Stomach (tissue), 9 donors: ENCODE measurements around the gene BTN2A1. TPM values are rescaled to one million over a fixed set of nuclear protein-coding genes. Genes with fewer than 3 reads are reported as not detected.

Experiments
- DNase-seq, 2 donors: peaks; one replicate each; pipeline versions ENCODE4 v3.0.0 to v3.0.0-alpha.2; 2013 to 2019
- H3K27ac ChIP-seq, 5 donors: fragments of 200-600 bp in 4 of 5; sonication (generic) in 4 of 5; one replicate each; pipeline ENCODE4 v1.5.1; 2013 to 2019; ENCODE audit warnings: mild to moderate bottlenecking in 1 of 5, moderate library complexity in 1 of 5
- H3K27me3 ChIP-seq, 3 donors: fragments of 200-600 bp; sonication (generic); one replicate each; pipeline ENCODE4 v1.5.1; 2017 to 2019; ENCODE audit warnings: mixed run types in 1 of 3
- H3K36me3 ChIP-seq, 4 donors: fragments of 200-600 bp; sonication (generic); 1 replicate in 3 of 4; 2 replicates in 1 of 4; pipeline ENCODE4 v1.5.1; 2016 to 2019
- H3K4me1 ChIP-seq, 4 donors: fragments of 200-600 bp; sonication (generic); one replicate each; pipeline ENCODE4 v1.5.1; 2016 to 2019
- H3K4me3 ChIP-seq, 4 donors: fragments of 200-600 bp; sonication (generic) in 3 of 4; one replicate each; pipeline ENCODE4 v1.5.1; 2016 to 2019; ENCODE audit warnings: mild to moderate bottlenecking in 1 of 4
- H3K9me3 ChIP-seq, 4 donors: fragments of 200-600 bp; sonication (generic); one replicate each; pipeline ENCODE4 v1.5.1; 2016 to 2019
- EP300 ChIP-seq: sonication (generic); formaldehyde crosslinking; IDR thresholded peaks from one replicate; pipeline ENCODE4 v1.6.1; 2017; ENCODE audit warnings: antibody characterized with exemption
- POLR2A ChIP-seq, 4 donors: fragments of 450-650 bp; IDR thresholded peaks; one replicate each; pipeline ENCODE4 v1.6.1; 2016; ENCODE audit warnings: antibody characterized with exemption in 4 of 4, control low read depth in 2 of 4, mild to moderate bottlenecking in 1 of 4, moderate library complexity in 1 of 4
- POLR2AphosphoS5 ChIP-seq, 3 donors: sonication (generic); formaldehyde crosslinking; IDR thresholded peaks; one replicate each; pipeline ENCODE4 v1.6.1; 2016; ENCODE audit warnings: antibody characterized with exemption in 3 of 3
- WGBS, 5 donors: extraction: QIAGEN DNeasy Blood & Tissue Kit in 3 of 5; methylation state at CpG; one replicate each; pipeline versions ENCODE4 v1.1.5 to v1.1.7; 2013 to 2018; 5-methylcytosine and 5-hydroxymethylcytosine counted together
- intact Hi-C: fragments of 100-400 bp; cut with DNase I; formaldehyde crosslinking; loops from one replicate; pipeline ENCODE4 v1.15.1; 2023; ENCODE audit warnings: low total_unique reads
- polyA plus RNA-seq, 3 donors: library from polyadenylated mRNA; stranded (reverse); fragments of 200-250 nt; gene quantifications; one replicate each; pipeline ENCODE4 v1.2.3, GENCODE V29; 2013
- total RNA-seq, 5 donors: library from RNA; depleted of rRNA; stranded (reverse); fragments of >200 nt; gene quantifications; one replicate each; pipeline versions ENCODE4 v1.1.0 to v1.2.3, GENCODE V29; 2014 to 2016
- TF ChIP-seq, protein P1 (sequence below), 7 experiments: fragments of 450-650 bp in 4 of 7; fragments of 200-600 bp in 3 of 7; sonication (generic) in 3 of 7; IDR thresholded peaks; one replicate each; pipeline ENCODE4 v1.5.1; 2016 to 2019; ENCODE audit warnings: antibody characterized with exemption in 7 of 7, control low read depth in 2 of 7, mild to moderate bottlenecking in 1 of 7
- donor health status: healthy with polysubstance abuse.
- donor health status: Bipolar disorder and iron deficiency.
- donor health status: healthy.

Gene BTN2A1
- total and polyA plus RNA-seq, 8 donors, result 2.9 to 16.9 (median 10.7) TPM

DNA sequence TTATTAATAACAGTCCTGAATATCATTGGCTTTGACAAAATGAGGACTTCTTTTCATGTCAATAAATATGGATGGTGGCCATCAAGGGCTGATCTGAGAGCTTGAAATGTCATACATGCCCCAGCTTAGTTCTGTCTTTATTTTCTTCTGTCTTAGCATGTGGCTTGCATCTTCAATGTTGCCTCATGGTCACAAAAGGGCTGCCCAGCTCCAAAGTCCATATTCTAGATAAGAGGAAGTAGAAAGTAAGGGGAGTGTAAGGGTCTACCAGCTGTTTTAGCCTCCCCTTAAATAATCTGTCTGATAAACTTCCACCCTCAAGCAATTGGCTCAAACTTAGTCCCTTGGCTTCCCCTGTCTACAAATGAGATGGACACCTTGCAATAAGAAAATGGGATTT, 14.2 kb downstream of the BTN2A1 start:
- DNase-seq, result no peak
- H3K9me3 ChIP-seq, result no peaks in the 10 kb centered on the region
- peaks cover 20 to 35% (median 29%) of the 10 kb centered on the region in 4 donors for H3K36me3 ChIP-seq
- intact Hi-C loops, result no loop called here
- TF ChIP-seq POLR2AphosphoS5 (IDR thresholded peaks at IDR 0.05) (no peak), POLR2A (IDR thresholded peaks at IDR 0.05) (no peak), EP300 (no peak)
- TF ChIP-seq, protein P1, sequence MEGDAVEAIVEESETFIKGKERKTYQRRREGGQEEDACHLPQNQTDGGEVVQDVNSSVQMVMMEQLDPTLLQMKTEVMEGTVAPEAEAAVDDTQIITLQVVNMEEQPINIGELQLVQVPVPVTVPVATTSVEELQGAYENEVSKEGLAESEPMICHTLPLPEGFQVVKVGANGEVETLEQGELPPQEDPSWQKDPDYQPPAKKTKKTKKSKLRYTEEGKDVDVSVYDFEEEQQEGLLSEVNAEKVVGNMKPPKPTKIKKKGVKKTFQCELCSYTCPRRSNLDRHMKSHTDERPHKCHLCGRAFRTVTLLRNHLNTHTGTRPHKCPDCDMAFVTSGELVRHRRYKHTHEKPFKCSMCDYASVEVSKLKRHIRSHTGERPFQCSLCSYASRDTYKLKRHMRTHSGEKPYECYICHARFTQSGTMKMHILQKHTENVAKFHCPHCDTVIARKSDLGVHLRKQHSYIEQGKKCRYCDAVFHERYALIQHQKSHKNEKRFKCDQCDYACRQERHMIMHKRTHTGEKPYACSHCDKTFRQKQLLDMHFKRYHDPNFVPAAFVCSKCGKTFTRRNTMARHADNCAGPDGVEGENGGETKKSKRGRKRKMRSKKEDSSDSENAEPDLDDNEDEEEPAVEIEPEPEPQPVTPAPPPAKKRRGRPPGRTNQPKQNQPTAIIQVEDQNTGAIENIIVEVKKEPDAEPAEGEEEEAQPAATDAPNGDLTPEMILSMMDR (IDR thresholded peaks at IDR 0.05), result no peak
- H3K4me3 ChIP-seq, result no peak overlapping the region
- H3K27ac ChIP-seq, result no peak overlapping the region
- H3K27me3 ChIP-seq, result no peaks in the 10 kb centered on the region
- peaks cover 6 to 33% (median 20%) of the 10 kb centered on the region in 4 donors for H3K4me1 ChIP-seq

DNA sequence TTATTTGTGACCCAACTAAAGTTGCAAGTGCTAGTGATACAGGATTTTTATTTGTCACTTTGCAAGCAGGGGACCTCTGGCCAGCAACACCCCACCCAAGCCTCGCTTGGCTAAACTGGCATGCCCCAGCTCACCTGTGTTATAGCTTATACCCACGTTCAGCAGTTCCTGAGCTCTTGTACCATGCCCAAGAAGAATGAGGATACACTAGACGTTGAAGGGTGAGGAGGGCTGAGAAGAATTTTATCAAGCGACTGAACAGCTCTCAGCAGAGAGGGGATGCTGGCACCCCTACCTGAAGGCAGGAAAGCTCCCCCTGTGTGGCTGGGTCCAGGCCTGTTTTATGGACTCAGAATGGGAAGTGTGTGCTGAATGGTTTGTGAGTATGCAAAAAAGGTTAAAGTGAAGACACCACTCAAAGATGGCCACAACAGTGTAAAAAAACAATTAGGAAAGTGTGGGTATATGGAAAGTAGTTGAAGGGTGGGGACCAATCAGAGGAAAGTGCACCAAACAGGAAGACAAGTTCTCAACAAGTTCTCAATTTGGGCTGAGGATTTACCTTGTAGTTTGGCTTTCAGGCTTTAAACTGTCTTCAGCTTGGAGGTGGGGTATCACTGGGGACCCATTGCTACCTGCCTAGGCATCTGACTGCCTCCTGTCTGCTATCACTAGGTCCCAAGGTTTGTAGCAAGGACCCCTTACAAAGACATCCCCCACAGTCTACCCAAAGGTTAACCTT, 15.0 kb downstream of the BTN2A1 start:
- intact Hi-C loops, result no loop called here
- Histone ChIP-seq H3K36me3 (peaks cover 12 to 27% (median 21%) of the 10 kb centered on the region in 4 donors), H3K27ac (peak overlapping the region in 4 of 5 donors; percentile 87 to 97 (median 92)), H3K4me1 (peaks cover 6 to 33% (median 20%) of the 10 kb centered on the region in 4 donors), H3K27me3 (no peaks in the 10 kb centered on the region), H3K9me3 (no peaks in the 10 kb centered on the region), H3K4me3 (no peak overlapping the region)
- no peak for DNase-seq
- TF ChIP-seq, protein P1 (IDR thresholded peaks at IDR 0.05), result no peak
- TF ChIP-seq POLR2A (IDR thresholded peaks at IDR 0.05), result no peak
- TF ChIP-seq POLR2AphosphoS5 (IDR thresholded peaks at IDR 0.05), result no peak
- no peak for TF ChIP-seq EP300
- 90 to 99% (median 96%) methylated on average over 4 of the region's 4 CpGs for WGBS, 5 donors

DNA sequence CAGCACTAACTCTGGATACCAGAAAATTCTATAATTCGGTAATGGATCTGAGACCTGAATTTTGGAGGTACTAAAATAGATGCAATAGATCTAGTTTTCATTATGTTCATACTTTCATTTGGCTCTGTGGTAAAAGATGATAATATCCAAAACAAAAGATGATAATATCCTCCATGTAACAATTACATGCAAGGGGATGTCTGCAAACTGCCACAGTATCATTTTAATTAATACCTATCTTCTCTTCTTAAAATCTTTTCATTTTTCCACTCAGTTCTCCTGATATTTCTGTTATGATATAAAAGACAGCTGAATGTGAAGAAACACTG, 15.6 kb downstream of the BTN2A1 start:
- H3K4me1 ChIP-seq, result peaks cover 6 to 33% (median 20%) of the 10 kb centered on the region in 4 donors
- H3K27ac ChIP-seq, result peak overlapping the region in 4 of 5 donors; percentile 87 to 97 (median 92)
- H3K36me3 ChIP-seq, result peaks cover 6 to 21% (median 15%) of the 10 kb centered on the region in 4 donors
- TF ChIP-seq, protein P1 (IDR thresholded peaks at IDR 0.05), result no peak
- TF ChIP-seq POLR2A (IDR thresholded peaks at IDR 0.05) (no peak), EP300 (no peak), POLR2AphosphoS5 (IDR thresholded peaks at IDR 0.05) (no peak)
- DNase-seq, result no peak
- intact Hi-C loops, result no loop called here
- no peaks in the 10 kb centered on the region for H3K9me3 ChIP-seq
- peak overlapping the region; percentile 40 to 47 (median 44) for H3K4me3 ChIP-seq
- H3K27me3 ChIP-seq, result no peaks in the 10 kb centered on the region
- 71 to 84% (median 79%) methylated on average over 1 of the region's 1 CpG for WGBS, 5 donors

DNA sequence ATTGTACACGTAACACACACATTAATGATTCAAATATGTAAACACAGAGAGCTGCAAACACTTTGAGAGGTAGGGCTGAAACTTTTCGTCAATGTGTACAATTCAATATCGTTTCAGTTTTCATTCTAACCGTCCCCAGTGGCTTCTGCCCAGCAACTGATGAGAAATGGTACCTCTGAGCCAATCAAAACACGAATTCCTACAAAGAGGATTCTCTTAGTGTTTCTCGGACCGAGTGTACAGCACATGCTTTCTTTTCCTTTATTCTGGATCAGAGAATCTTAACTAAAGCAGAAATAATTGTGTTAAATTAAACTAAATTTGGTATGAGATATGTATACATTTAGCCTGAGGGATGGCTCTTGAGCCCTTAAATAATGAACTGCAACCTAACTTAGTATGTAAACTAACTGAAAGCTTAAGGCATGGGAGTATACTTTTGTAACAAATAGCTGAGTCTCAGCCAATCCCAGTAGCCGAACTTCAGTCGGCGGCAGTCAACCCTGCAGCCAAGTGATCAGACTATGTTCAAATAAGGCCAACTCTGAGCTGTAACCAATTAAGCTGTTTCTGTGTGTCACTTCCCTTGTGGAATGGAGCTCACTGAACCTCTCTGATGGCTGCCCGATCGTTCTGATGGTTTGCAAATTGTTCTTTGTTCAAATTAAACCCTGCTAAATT, 16.1 kb downstream of the BTN2A1 start:
- TF ChIP-seq POLR2AphosphoS5 (IDR thresholded peaks at IDR 0.05), result peak; percentile 90 to 93 (median 91)
- TF ChIP-seq, protein P1 (IDR thresholded peaks at IDR 0.05), result no peak
- no peak for TF ChIP-seq POLR2A (IDR thresholded peaks at IDR 0.05)
- peaks cover 6 to 33% (median 20%) of the 10 kb centered on the region in 4 donors for H3K4me1 ChIP-seq
- intact Hi-C loops, result no loop called here
- WGBS, 5 donors, result 1 to 4% (median 1%) methylated on average over 12 of the region's 12 CpGs
- H3K27me3 ChIP-seq, result no peaks in the 10 kb centered on the region
- peaks cover under 1 to 16% (median 9%) of the 10 kb centered on the region in 4 donors for H3K36me3 ChIP-seq
- peak overlapping the region; percentile 81 to 97 (median 92) for H3K27ac ChIP-seq
- H3K4me3 ChIP-seq, result peak overlapping the region; percentile 40 to 47 (median 44)
- no peaks in the 10 kb centered on the region for H3K9me3 ChIP-seq
- DNase-seq, result peak; percentile 87 to 95
